GM21423 (cell line): ENCODE measurements around the gene TAS2R3.
"Not testable (repeated sequence)": the region's sequence is repeated elsewhere in the genome, so short reads cannot be mapped to it uniquely, and the experiment has no call there.

ENCODE experiments used
- ATAC-seq: cut with Tn5 transposase; IDR thresholded peaks from one replicate; pipeline ENCODE4 v1.9.1; 2021; ENCODE audit warnings: mild to moderate bottlenecking, moderate library complexity; ENCODE audit not compliant: unreplicated experiment

The TAS2R3 gene

GRCh38 chr7:141763797-141764196 is at the start of gene TAS2R3:
TSS of gene TAS2R3 (plus strand) at chr7:141764097. CDS start at chr7:141764159, 62 bp downstream.
- no peak for ATAC-seq

- no peak for ATAC-seq
These were observed 49.3 kb upstream of the TAS2R3 start for GRCh38 chr7:141714571-141714970.

- ATAC-seq: no peak
These were observed 48.9 kb upstream of the TAS2R3 start for GRCh38 chr7:141715018-141715417.

GRCh38 chr7:141715794-141716689 is 47.9 kb upstream of the TAS2R3 start:
- ATAC-seq: no peak

- ATAC-seq: no peak
These were observed 46.4 kb upstream of the TAS2R3 start for GRCh38 chr7:141717450-141717849.

GRCh38 chr7:141722529-141722928 is 41.4 kb upstream of the TAS2R3 start:
- ATAC-seq: peak; percentile 74

- ATAC-seq: no peak
These were observed 34.9 kb upstream of the TAS2R3 start for GRCh38 chr7:141729020-141729419.

- no peak for ATAC-seq
These were observed 32.3 kb upstream of the TAS2R3 start for GRCh38 chr7:141731476-141732149.

- ATAC-seq: no peak
These were observed 26.6 kb upstream of the TAS2R3 start for GRCh38 chr7:141737118-141737835.

GRCh38 chr7:141737836-141738591 is 25.9 kb upstream of the TAS2R3 start, which contains the start of gene SSBP1:
TSS of gene SSBP1 (plus strand) at chr7:141738358. CDS start at chr7:141739167, 809 bp downstream.
- ATAC-seq: peak; percentile 90

- no peak for ATAC-seq
These were observed 25.3 kb upstream of the TAS2R3 start for GRCh38 chr7:141738592-141739013.

GRCh38 chr7:141739250-141739649 is 24.6 kb upstream of the TAS2R3 start:
- ATAC-seq: no peak

GRCh38 chr7:141742229-141742628 is 21.7 kb upstream of the TAS2R3 start:
- ATAC-seq: no peak

GRCh38 chr7:141744131-141744530 is 19.8 kb upstream of the TAS2R3 start:
- ATAC-seq: no peak

GRCh38 chr7:141748396-141748795 is 15.5 kb upstream of the TAS2R3 start:
- no peak for ATAC-seq

GRCh38 chr7:141751904-141752303 is 12.0 kb upstream of the TAS2R3 start:
- not testable (repeated sequence) for ATAC-seq

- ATAC-seq: no peak
These were observed 11.3 kb upstream of the TAS2R3 start for GRCh38 chr7:141752634-141753033.

GRCh38 chr7:141754939-141755338 is 9.0 kb upstream of the TAS2R3 start:
- no peak for ATAC-seq

- ATAC-seq: not testable (repeated sequence)
These were observed 6.2 kb downstream of the TAS2R3 start for GRCh38 chr7:141770083-141770583.

GRCh38 chr7:141776374-141776773 is 12.5 kb downstream of the TAS2R3 start, which contains the start of gene TAS2R4:
TSS of gene TAS2R4 (plus strand) at chr7:141776674. CDS start at chr7:141778489, 1,815 bp downstream.
- ATAC-seq: no peak
